SU-DHL-6 (cell line): ENCODE data around the gene CACNB2.

ENCODE experiments used
- H2AFZ ChIP-seq: fragments of 200-600 bp; sonication (generic); 2 replicates; pipeline ENCODE4 v1.6.1; 2014; ENCODE audit warnings: low read depth, mild to moderate bottlenecking, moderate library complexity, mixed read lengths, antibody characterized with exemption, low read length; ENCODE audit not compliant: severe bottlenecking
- H3F3A ChIP-seq: fragments of 200-600 bp; shearing (Covaris generic); 2 replicates; pipeline ENCODE4 v1.6.0; 2016; ENCODE audit warnings: antibody characterized with exemption, mild to moderate bottlenecking; ENCODE audit not compliant: insufficient read depth
- H3K27ac ChIP-seq: fragments of 200-600 bp; sonication (generic); 2 replicates; pipeline ENCODE4 v1.5.1; 2016; ENCODE audit warnings: low read depth, mild to moderate bottlenecking, low read length, moderate library complexity, mixed read lengths
- H3K27me3 ChIP-seq: fragments of 200-600 bp; sonication (generic), shearing (Covaris generic); 2 replicates; pipeline ENCODE4 v1.6.0; 2014; ENCODE audit warnings: mild to moderate bottlenecking, low read length
- H3K36me3 ChIP-seq: fragments of 200-600 bp; sonication (generic); 2 replicates; pipeline ENCODE4 v1.6.1; 2014; ENCODE audit warnings: mild to moderate bottlenecking, low read length, mixed read lengths
- H3K4me2 ChIP-seq: fragments of 300-600, 200-600 bp; shearing (Covaris generic), sonication (generic); 2 replicates; pipeline ENCODE4 v1.6.0; 2014; ENCODE audit warnings: low read length, low read depth, mild to moderate bottlenecking; ENCODE audit not compliant: poor library complexity, severe bottlenecking
- H3K4me3 ChIP-seq: fragments of 200-600 bp; sonication (generic); 2 replicates; pipeline ENCODE4 v1.5.1; 2014; ENCODE audit warnings: antibody characterized with exemption, low read length, mild to moderate bottlenecking, mixed read lengths; ENCODE audit not compliant: insufficient read depth, poor library complexity, severe bottlenecking
- H3K79me2 ChIP-seq: fragments of 200-600 bp; sonication (generic); 2 replicates; pipeline ENCODE4 v1.6.1; 2014; ENCODE audit warnings: mild to moderate bottlenecking, low read length, moderate library complexity; ENCODE audit not compliant: insufficient read depth
- H3K9ac ChIP-seq: fragments of 200-600 bp; sonication (generic); 2 replicates; pipeline ENCODE4 v1.7.0; 2014; ENCODE audit warnings: mild to moderate bottlenecking, low read length
- H3K9me2 ChIP-seq: fragments of 200-600 bp; sonication (generic); replicated peaks from 2 replicates; pipeline ENCODE4 v1.6.1; 2014; ENCODE audit warnings: low read length; ENCODE audit not compliant: insufficient read depth
- H3K9me3 ChIP-seq: fragments of 200-600 bp; sonication (generic); 2 replicates; pipeline ENCODE4 v1.6.1; 2014; ENCODE audit warnings: low read length, mixed read lengths; ENCODE audit not compliant: insufficient read depth
- H4K20me1 ChIP-seq: fragments of 200-600 bp; sonication (generic); 2 replicates; pipeline ENCODE4 v1.6.1; 2014; ENCODE audit warnings: low read depth, mild to moderate bottlenecking, antibody characterized with exemption, low read length, moderate library complexity, mixed read lengths
- CTCF ChIP-seq: fragments of 200-600 bp; sonication (generic); IDR thresholded peaks from one replicate; pipeline ENCODE4 v1.5.1; 2017; ENCODE audit warnings: antibody characterized with exemption, mild to moderate bottlenecking, low read length, moderate library complexity; ENCODE audit not compliant: insufficient read depth, poor library complexity, severe bottlenecking
- EZH2phosphoT487 ChIP-seq: fragments of 200-600 bp; sonication (generic), shearing (Covaris generic); conservative IDR thresholded peaks from 2 replicates; pipeline ENCODE4 v1.6.1; 2018; ENCODE audit warnings: mild to moderate bottlenecking, antibody characterized with exemption, low read length, moderate library complexity, mixed read lengths

CACNB2 gene

DNA sequence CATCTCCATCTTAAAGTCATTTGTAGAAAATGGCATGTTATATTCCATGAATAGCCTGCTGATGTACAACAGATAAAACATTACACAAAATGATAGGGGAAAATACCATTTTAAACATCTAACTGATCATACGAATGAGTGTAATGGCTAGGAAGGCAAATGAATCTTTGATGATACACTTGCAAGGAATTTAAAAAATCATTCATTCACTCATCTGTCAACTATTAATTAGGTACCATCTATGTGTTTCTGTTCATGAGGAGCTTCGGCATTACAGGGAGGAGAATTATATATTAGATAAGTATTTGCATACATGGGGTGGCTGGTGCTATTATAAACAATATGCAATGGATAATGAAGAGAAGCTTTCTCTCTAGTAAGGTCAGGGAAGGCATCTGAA is 183.7 kb downstream of the CACNB2 start:
- Histone ChIP-seq H2AFZ (no peak overlapping the region), H3K79me2 (no peaks in the 10 kb centered on the region), H4K20me1 (no peaks in the 10 kb centered on the region), H3K9me2 (no peaks in the 10 kb centered on the region), H3F3A (no peaks in the 10 kb centered on the region), H3K4me2 (no peak overlapping the region), H3K9me3 (no peaks in the 10 kb centered on the region), H3K27ac (no peak overlapping the region), H3K4me3 (no peak overlapping the region), H3K9ac (no peak overlapping the region), H3K27me3 (no peaks in the 10 kb centered on the region), H3K36me3 (no peaks in the 10 kb centered on the region)
- TF ChIP-seq CTCF (no peak), EZH2phosphoT487 (no peak)

GRCh38 chr10:18325410-18325809 is 185.2 kb downstream of the CACNB2 start:
- TF ChIP-seq EZH2phosphoT487 (no peak), CTCF (no peak)
- Histone ChIP-seq H3F3A (no peaks in the 10 kb centered on the region), H3K4me2 (no peak overlapping the region), H3K36me3 (no peaks in the 10 kb centered on the region), H3K9me2 (no peaks in the 10 kb centered on the region), H3K4me3 (no peak overlapping the region), H3K9me3 (no peaks in the 10 kb centered on the region), H3K9ac (no peak overlapping the region), H4K20me1 (no peaks in the 10 kb centered on the region), H3K79me2 (no peaks in the 10 kb centered on the region), H2AFZ (no peak overlapping the region), H3K27me3 (no peaks in the 10 kb centered on the region), H3K27ac (no peak overlapping the region)

DNA sequence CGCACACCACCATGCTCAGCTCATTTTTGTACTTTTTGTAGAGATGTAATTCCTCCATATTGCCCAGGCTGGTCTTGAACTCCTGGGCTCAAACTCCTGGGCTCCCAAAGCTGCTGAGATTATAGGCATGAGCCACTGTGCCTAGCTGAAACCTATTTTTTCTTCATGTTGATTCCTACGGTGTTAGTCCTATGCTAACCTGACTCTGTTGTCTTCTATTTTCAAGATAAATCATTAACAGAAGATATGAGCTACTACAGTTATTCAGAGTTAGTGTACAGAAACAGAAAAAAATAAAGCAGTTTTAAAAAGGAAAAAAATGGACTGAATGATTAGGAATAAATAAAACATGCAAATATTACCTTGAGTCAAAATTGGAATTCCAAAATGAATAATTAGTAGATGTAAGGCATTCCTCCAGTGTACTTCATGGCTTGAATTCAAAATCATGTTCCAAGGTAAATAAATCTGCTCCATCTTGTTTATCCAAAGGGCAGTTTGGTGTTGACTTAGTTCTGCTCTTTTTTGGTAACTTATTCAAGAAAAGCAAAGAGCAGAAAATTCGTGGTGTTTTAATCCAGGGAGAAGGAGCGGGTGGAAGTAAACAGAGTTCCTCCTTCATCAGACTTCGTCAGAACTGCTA is 185.8 kb downstream of the CACNB2 start:
- Histone ChIP-seq H4K20me1 (no peaks in the 10 kb centered on the region), H2AFZ (no peak overlapping the region), H3K9me3 (no peaks in the 10 kb centered on the region), H3K9ac (no peak overlapping the region), H3K79me2 (no peaks in the 10 kb centered on the region), H3K9me2 (no peaks in the 10 kb centered on the region), H3K4me3 (no peak overlapping the region), H3K4me2 (no peak overlapping the region), H3K27me3 (no peaks in the 10 kb centered on the region), H3F3A (no peaks in the 10 kb centered on the region), H3K27ac (no peak overlapping the region), H3K36me3 (no peaks in the 10 kb centered on the region)
- TF ChIP-seq CTCF (no peak), EZH2phosphoT487 (no peak)

DNA sequence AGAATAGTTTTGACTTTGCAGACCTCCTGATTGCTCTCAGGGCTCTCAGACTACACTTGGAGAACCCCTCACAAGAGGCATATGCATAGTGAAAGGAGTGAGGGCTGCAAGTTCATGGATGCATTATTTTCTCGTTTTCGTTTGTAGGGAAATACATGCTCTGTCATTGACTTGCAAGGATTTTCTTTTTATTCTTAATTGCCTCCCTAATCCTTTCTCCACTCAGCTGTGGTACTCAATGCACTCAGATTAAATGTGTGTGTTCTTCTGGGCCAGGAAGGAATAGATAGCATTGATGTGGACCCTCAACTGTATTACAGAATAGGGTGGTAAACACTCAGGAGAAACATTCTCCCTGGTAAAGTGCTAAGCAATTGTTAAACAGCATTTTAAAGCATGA is 188.7 kb downstream of the CACNB2 start:
- Histone ChIP-seq H3K9me3 (no peaks in the 10 kb centered on the region), H3F3A (no peaks in the 10 kb centered on the region), H3K27me3 (no peaks in the 10 kb centered on the region), H3K27ac (no peak overlapping the region), H3K4me2 (no peak overlapping the region), H3K9me2 (no peaks in the 10 kb centered on the region), H3K36me3 (no peaks in the 10 kb centered on the region), H3K4me3 (no peak overlapping the region), H2AFZ (no peak overlapping the region), H4K20me1 (no peaks in the 10 kb centered on the region), H3K79me2 (no peaks in the 10 kb centered on the region), H3K9ac (no peak overlapping the region)
- no peak for TF ChIP-seq EZH2phosphoT487
- no peak for TF ChIP-seq CTCF
